GM12878 (cell line): ENCODE measurements around the gene CACNA1I. TPM values are rescaled to one million over a fixed set of nuclear protein-coding genes. Genes with fewer than 3 reads are reported as not detected.

Experiments
- ATAC-seq: fragments of 200-7000 bp; cut with Tn5 transposase; 3 replicates; pipeline ENCODE4 v1.9.1; 2020; ENCODE audit warnings: mild to moderate bottlenecking, moderate library complexity
- BruUV-seq: library from RNA; stranded (reverse); fragments of 400-500 nt; replicated peaks from 2 replicates; lab custom pipeline; 2021; lab: Mats Ljungman, UMichigan
- CTCF ChIA-PET: fragments of 300-600 bp; sonication (Branson Sonifier 250); formaldehyde crosslinking; extraction: SDS; loops from one replicate; lab custom pipeline; 2021; ENCODE audit warnings: inconsistent platforms; lab: Yijun Ruan, JAX
- POLR2A ChIA-PET: fragments of 350-600 bp; formaldehyde crosslinking; extraction: SDS; loops from one replicate; lab custom pipeline; 2021; ENCODE audit warnings: inconsistent platforms; lab: Charles Lee
- RAD21 ChIA-PET: fragments of 300-600 bp; sonication (Branson Sonifier 250); formaldehyde crosslinking; loops from one replicate; lab custom pipeline; 2023; ENCODE audit warnings: antibody characterized with exemption; ENCODE audit not compliant: unreplicated experiment; lab: Charles Lee
- SMC1A ChIA-PET: fragments of 300-600 bp; sonication (Branson Sonifier 250); formaldehyde crosslinking; loops from one replicate; lab custom pipeline; 2023; ENCODE audit not compliant: unreplicated experiment, uncharacterized antibody; lab: Charles Lee
- DNase-seq: peaks from one replicate; pipeline ENCODE4 v3.0.0-alpha.2; 2011; ENCODE audit warnings: low read depth, low spot score
- FAIRE-seq: peaks from 3 replicates; lab custom pipeline; 2011; peaks lifted over from hg19 to GRCh38; lab: Jason Lieb, UNC
- H2AFZ ChIP-seq: 2 replicates; pipeline ENCODE4 v1.6.0; 2011; ENCODE audit warnings: low read depth, low read length, control low read depth; ENCODE audit not compliant: control insufficient read depth
- H3K27ac ChIP-seq: 2 replicates; pipeline ENCODE4 v1.5.1; 2011; ENCODE audit warnings: control low read depth; ENCODE audit not compliant: control insufficient read depth, insufficient read depth
- H3K27me3 ChIP-seq, 2 experiments: replicated peaks in 1 of 2; 2 replicates each; pipeline versions ENCODE4 v1.6.0 to v1.6.1; 2011; ENCODE audit warnings: low read length in 1 of 2; ENCODE audit not compliant: control insufficient read depth in 2 of 2, insufficient read depth in 2 of 2
- H3K36me3 ChIP-seq, 2 experiments: 2 replicates each; pipeline ENCODE4 v1.5.1; 2011; ENCODE audit warnings: low read length in 1 of 2; ENCODE audit not compliant: control insufficient read depth in 2 of 2, insufficient read depth in 2 of 2
- H3K4me1 ChIP-seq: 2 replicates; pipeline ENCODE4 v1.6.1; 2011; ENCODE audit warnings: mild to moderate bottlenecking, low read length, moderate library complexity, mixed read lengths; ENCODE audit not compliant: control insufficient read depth, insufficient read depth
- H3K4me2 ChIP-seq: 2 replicates; pipeline ENCODE4 v1.6.0; 2011; ENCODE audit warnings: control low read depth; ENCODE audit not compliant: control insufficient read depth, insufficient read depth
- H3K4me3 ChIP-seq: fragments of 200-600 bp; sonication (generic); 2 replicates; pipeline ENCODE4 v1.5.1; 2016
- H3K79me2 ChIP-seq: 2 replicates; pipeline ENCODE4 v1.6.0; 2011; ENCODE audit warnings: low read length; ENCODE audit not compliant: control insufficient read depth, insufficient read depth
- H3K9ac ChIP-seq: 2 replicates; pipeline ENCODE4 v1.8.0; 2011; ENCODE audit warnings: low read length, control low read depth, mixed read lengths; ENCODE audit not compliant: control insufficient read depth, insufficient read depth
- H3K9me3 ChIP-seq: replicated peaks from 3 replicates; pipeline ENCODE4 v1.5.1; 2011; ENCODE audit warnings: mild to moderate bottlenecking, low read length; ENCODE audit not compliant: control insufficient read depth, insufficient read depth
- H4K20me1 ChIP-seq: 2 replicates; pipeline ENCODE4 v1.6.0; 2011; ENCODE audit not compliant: control insufficient read depth, insufficient read depth
- CHD2 ChIP-seq: IDR thresholded peaks from 2 replicates; pipeline ENCODE4 v1.6.1; 2011; ENCODE audit warnings: low read depth, low read length, improper control_type of control experiment, borderline replicate concordance
- FOS ChIP-seq: IDR thresholded peaks from 3 replicates; pipeline ENCODE4 v1.6.1; 2011; ENCODE audit warnings: borderline replicate concordance; ENCODE audit not compliant: insufficient read length; ENCODE audit errors: extremely low read depth
- FOXK2 ChIP-seq: fragments of 450-650 bp; IDR thresholded peaks from 2 replicates; pipeline ENCODE4 v1.6.1; 2017; ENCODE audit warnings: mild to moderate bottlenecking, moderate library complexity
- HDAC2 ChIP-seq: fragments of 200-600 bp; sonication (generic); IDR thresholded peaks from 2 replicates; pipeline ENCODE4 v1.6.1; 2017
- IKZF2 ChIP-seq, 2 experiments: fragments of 450-650 bp; IDR thresholded peaks; 2 replicates each; pipeline ENCODE4 v1.6.1; 2017; ENCODE audit warnings: mild to moderate bottlenecking in 2 of 2, moderate library complexity in 2 of 2
- MEF2A ChIP-seq: IDR thresholded peaks from 2 replicates; pipeline ENCODE4 v1.6.1; 2011; ENCODE audit warnings: low read depth, mild to moderate bottlenecking, low read length, moderate library complexity; ENCODE audit not compliant: insufficient read depth
- NFYA ChIP-seq: IDR thresholded peaks from 2 replicates; pipeline ENCODE4 v1.6.1; 2011; ENCODE audit warnings: low read depth, mild to moderate bottlenecking, low read length, improper control_type of control experiment, borderline replicate concordance
- PML ChIP-seq: IDR thresholded peaks from 2 replicates; pipeline ENCODE4 v1.6.1; 2012; ENCODE audit warnings: low read length, inconsistent platforms
- SMARCA5 ChIP-seq: fragments of 450-650 bp; IDR thresholded peaks from 2 replicates; pipeline ENCODE4 v1.6.1; 2017; ENCODE audit warnings: mild to moderate bottlenecking
- SRF ChIP-seq, 2 experiments: IDR thresholded peaks; 2 replicates each; pipeline ENCODE4 v1.6.1; 2011; ENCODE audit warnings: low read depth in 2 of 2, low read length in 2 of 2, mild to moderate bottlenecking in 1 of 2, moderate library complexity in 1 of 2
- SUZ12 ChIP-seq: fragments of 200-600 bp; sonication (generic); IDR thresholded peaks from one replicate; pipeline ENCODE4 v1.6.1; 2018; ENCODE audit warnings: antibody characterized with exemption, mild to moderate bottlenecking; ENCODE audit not compliant: unreplicated experiment
- TCF3 ChIP-seq: IDR thresholded peaks from 2 replicates; pipeline ENCODE4 v1.6.1; 2012; ENCODE audit warnings: low read depth, mild to moderate bottlenecking, low read length, borderline replicate concordance; ENCODE audit not compliant: insufficient read depth
- WGBS: methylation state at CpG from one replicate; pipeline ENCODE4 v1.1.6; 2016; ENCODE audit warnings: low lambda C conversion rate; ENCODE audit not compliant: insufficient replicate concordance, insufficient coverage; ENCODE audit errors: missing lambda C conversion rate; 5-methylcytosine and 5-hydroxymethylcytosine counted together
- in situ Hi-C: fragments of 300-500 bp; cut with MboI; formaldehyde crosslinking; loops from 9 replicates; pipeline ENCODE4 v1.14.3; 2018; ENCODE audit warnings: mixed read lengths
- intact Hi-C: fragments of 100-400 bp; cut with micrococcal nuclease; formaldehyde crosslinking; loops from one replicate; pipeline ENCODE4 v1.14.2; 2022; ENCODE audit not compliant: unreplicated experiment
- polyA plus RNA-seq, 11 experiments: library from polyadenylated mRNA; depleted of rRNA in 4 of 11; unstranded in 6 of 11; stranded (reverse) in 5 of 11; fragments of >200 nt; fragmentation: Nextera tagmentation in 4 of 11; fragmentation: Illumina TruSeq in 1 of 11; extraction: Ambion mirVana in 4 of 11; extraction: Trizol in 1 of 11; gene quantifications; 1 replicate in 1 of 11; 2 replicates in 10 of 11; pipeline versions ENCODE4 v1.2.1 to v1.2.3, GENCODE V29; 2011 to 2016; ENCODE audit warnings: inconsistent platforms in 2 of 11, missing spikeins in 2 of 11, low read depth in 1 of 11
- total RNA-seq, 4 experiments: library from RNA; depleted of rRNA in 3 of 4; stranded (reverse); fragments of >200 nt in 3 of 4; fragmentation: Illumina TruSeq in 1 of 4; extraction: Trizol in 1 of 4; gene quantifications; 2 replicates each; pipeline versions ENCODE4 v1.2.1 to v1.2.3, GENCODE V29; 2013 to 2021
- TF ChIP-seq, protein P1 (sequence below): IDR thresholded peaks from 2 replicates; pipeline ENCODE4 v1.6.1; 2012; ENCODE audit warnings: low read depth, low read length, improper control_type of control experiment
- TF ChIP-seq, protein P2 (sequence below): fragments of 150-350 bp; IDR thresholded peaks from 2 replicates; pipeline ENCODE4 v1.6.1; 2014; ENCODE audit warnings: mild to moderate bottlenecking, low read depth, low read length
- TF ChIP-seq, protein P3 (sequence below): fragments of 450-650 bp; IDR thresholded peaks from 2 replicates; pipeline ENCODE4 v1.6.1; 2017; ENCODE audit warnings: borderline replicate concordance

The CACNA1I gene
- total and polyA plus RNA-seq, 10 of the 15 experiments (the other 5 are each of a cell fraction or from before 2014, with no cell fraction given) = 0.01 to 0.03 TPM; not detected in 8

DNA sequence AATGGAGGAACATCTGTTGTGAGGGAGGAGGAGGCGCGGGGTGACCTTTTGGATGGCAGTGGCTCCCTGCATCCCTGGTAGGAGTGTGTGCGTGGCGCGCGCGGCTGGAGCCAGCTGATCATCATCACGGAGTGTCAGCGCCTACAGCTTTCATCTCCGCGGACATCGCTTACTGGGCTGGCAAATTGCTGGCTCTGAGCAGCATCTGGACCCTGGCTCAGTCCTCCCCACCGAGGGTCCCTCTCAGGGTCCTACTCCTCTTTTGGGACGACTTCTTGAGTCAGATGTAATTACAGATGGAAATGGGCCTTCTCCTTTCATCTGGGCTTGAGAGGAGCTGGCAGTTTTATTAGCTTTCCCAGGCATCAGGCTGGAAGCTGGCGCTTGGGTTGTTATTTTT, 85.3 kb downstream of the CACNA1I start:
- no peak for DNase-seq
- no peak for ATAC-seq
- H2AFZ ChIP-seq = no peak overlapping the region
- H3K4me1 ChIP-seq = no peaks in the 10 kb centered on the region
- ChIA-PET SMC1A (no interaction called here), RAD21 (no interaction called here), POLR2A (interaction anchor here (0.6 kb wide), 1 partner anchor 1042 kb away, joined by 3 read pairs; no protein-coding TSS in a partner anchor), CTCF (interaction anchor here (0.9 kb wide), 1 partner anchor 369 kb away, joined by 3 read pairs; no protein-coding TSS in a partner anchor)
- intact Hi-C loops = no loop called here
- BruUV-seq = no TSS peak
- H3K4me3 ChIP-seq = no peak overlapping the region
- peaks cover 0 to under 1% of the 10 kb centered on the region in 2 experiments; a peak in 3 of 4 replicates for H3K27me3 ChIP-seq
- no peak overlapping the region for H3K4me2 ChIP-seq
- H3K9me3 ChIP-seq = no peaks in the 10 kb centered on the region
- H4K20me1 ChIP-seq = no peaks in the 10 kb centered on the region
- no peak overlapping the region for H3K27ac ChIP-seq
- FAIRE-seq = no peak
- no peaks in the 10 kb centered on the region for H3K36me3 ChIP-seq
- no peak overlapping the region for H3K9ac ChIP-seq
- no peaks in the 10 kb centered on the region for H3K79me2 ChIP-seq
- in situ Hi-C loops = no loop called here
- 62% methylated on average over 15 of the region's 15 CpGs for WGBS
- no peak for TF ChIP-seq IKZF2 (IDR thresholded peaks at IDR 0.05)
- no peak for TF ChIP-seq PML
- TF ChIP-seq SRF (IDR thresholded peaks at IDR 0.05; ENCODE audit: low read depth in 2 of 2, low read length in 2 of 2) = no peak
- no peak for TF ChIP-seq FOS
- TF ChIP-seq CHD2 = no peak
- TF ChIP-seq, protein P1, sequence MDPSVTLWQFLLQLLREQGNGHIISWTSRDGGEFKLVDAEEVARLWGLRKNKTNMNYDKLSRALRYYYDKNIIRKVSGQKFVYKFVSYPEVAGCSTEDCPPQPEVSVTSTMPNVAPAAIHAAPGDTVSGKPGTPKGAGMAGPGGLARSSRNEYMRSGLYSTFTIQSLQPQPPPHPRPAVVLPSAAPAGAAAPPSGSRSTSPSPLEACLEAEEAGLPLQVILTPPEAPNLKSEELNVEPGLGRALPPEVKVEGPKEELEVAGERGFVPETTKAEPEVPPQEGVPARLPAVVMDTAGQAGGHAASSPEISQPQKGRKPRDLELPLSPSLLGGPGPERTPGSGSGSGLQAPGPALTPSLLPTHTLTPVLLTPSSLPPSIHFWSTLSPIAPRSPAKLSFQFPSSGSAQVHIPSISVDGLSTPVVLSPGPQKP = no peak
- TF ChIP-seq SUZ12 = no peak
- TF ChIP-seq, protein P2, sequence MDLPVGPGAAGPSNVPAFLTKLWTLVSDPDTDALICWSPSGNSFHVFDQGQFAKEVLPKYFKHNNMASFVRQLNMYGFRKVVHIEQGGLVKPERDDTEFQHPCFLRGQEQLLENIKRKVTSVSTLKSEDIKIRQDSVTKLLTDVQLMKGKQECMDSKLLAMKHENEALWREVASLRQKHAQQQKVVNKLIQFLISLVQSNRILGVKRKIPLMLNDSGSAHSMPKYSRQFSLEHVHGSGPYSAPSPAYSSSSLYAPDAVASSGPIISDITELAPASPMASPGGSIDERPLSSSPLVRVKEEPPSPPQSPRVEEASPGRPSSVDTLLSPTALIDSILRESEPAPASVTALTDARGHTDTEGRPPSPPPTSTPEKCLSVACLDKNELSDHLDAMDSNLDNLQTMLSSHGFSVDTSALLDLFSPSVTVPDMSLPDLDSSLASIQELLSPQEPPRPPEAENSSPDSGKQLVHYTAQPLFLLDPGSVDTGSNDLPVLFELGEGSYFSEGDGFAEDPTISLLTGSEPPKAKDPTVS = no peak
- TF ChIP-seq HDAC2 = no peak
- no peak for TF ChIP-seq SMARCA5
- TF ChIP-seq, protein P3, sequence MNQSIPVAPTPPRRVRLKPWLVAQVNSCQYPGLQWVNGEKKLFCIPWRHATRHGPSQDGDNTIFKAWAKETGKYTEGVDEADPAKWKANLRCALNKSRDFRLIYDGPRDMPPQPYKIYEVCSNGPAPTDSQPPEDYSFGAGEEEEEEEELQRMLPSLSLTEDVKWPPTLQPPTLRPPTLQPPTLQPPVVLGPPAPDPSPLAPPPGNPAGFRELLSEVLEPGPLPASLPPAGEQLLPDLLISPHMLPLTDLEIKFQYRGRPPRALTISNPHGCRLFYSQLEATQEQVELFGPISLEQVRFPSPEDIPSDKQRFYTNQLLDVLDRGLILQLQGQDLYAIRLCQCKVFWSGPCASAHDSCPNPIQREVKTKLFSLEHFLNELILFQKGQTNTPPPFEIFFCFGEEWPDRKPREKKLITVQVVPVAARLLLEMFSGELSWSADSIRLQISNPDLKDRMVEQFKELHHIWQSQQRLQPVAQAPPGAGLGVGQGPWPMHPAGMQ = no peak
- no peak for TF ChIP-seq MEF2A
- no peak for TF ChIP-seq NFYA
- TF ChIP-seq FOXK2 = no peak
- TF ChIP-seq TCF3 = no peak
